Ovary (tissue), 9 donors: ENCODE measurements around the gene AIG1. TPM values are rescaled to one million over a fixed set of nuclear protein-coding genes. Genes with fewer than 3 reads are reported as not detected.

Source experiments
- DNase-seq, 5 donors: peaks; one replicate each; pipeline ENCODE4 v3.0.0-alpha.2; 2019 to 2020
- H3K27ac ChIP-seq, 2 donors: fragments of 200-600 bp; one replicate each; pipeline versions ENCODE4 v1.5.1 to v1.8.0; 2019 to 2022
- H3K27me3 ChIP-seq: fragments of 200-600 bp; one replicate; pipeline ENCODE4 v1.8.0; 2022
- H3K36me3 ChIP-seq: fragments of 200-600 bp; sonication (generic); one replicate; pipeline ENCODE4 v1.5.1; 2019
- H3K4me1 ChIP-seq: one replicate; pipeline ENCODE4 v1.8.1; 2013; ENCODE audit warnings: mild to moderate bottlenecking, moderate library complexity; ENCODE audit not compliant: insufficient read depth
- H3K4me3 ChIP-seq: fragments of 200-600 bp; sonication (generic); one replicate; pipeline ENCODE4 v1.5.1; 2017
- H3K9me3 ChIP-seq, 2 donors: fragments of 200-600 bp in 1 of 2; sonication (generic) in 1 of 2; one replicate each; pipeline versions ENCODE4 v1.5.1 to v1.8.1; 2013 to 2019; ENCODE audit warnings: mild to moderate bottlenecking in 1 of 2, moderate library complexity in 1 of 2
- CTCF ChIP-seq, 3 donors: fragments of 450-650 bp in 2 of 3; fragments of 200-600 bp in 1 of 3; IDR thresholded peaks; one replicate each; pipeline versions ENCODE4 v1.5.1 to v1.8.0; 2016 to 2022; ENCODE audit warnings: antibody characterized with exemption in 3 of 3, mild to moderate bottlenecking in 1 of 3
- EP300 ChIP-seq: sonication (generic); formaldehyde crosslinking; IDR thresholded peaks from one replicate; pipeline ENCODE4 v1.6.1; 2017; ENCODE audit warnings: antibody characterized with exemption
- POLR2A ChIP-seq: fragments of 450-650 bp; IDR thresholded peaks from one replicate; pipeline ENCODE4 v1.6.1; 2017; ENCODE audit warnings: antibody characterized with exemption, mild to moderate bottlenecking, moderate library complexity
- WGBS, 3 donors: extraction: QIAGEN DNeasy Blood & Tissue Kit in 1 of 3; methylation state at CpG; one replicate each; pipeline versions ENCODE4 v1.1.5 to v1.1.7; 2013 to 2017; 5-methylcytosine and 5-hydroxymethylcytosine counted together
- intact Hi-C, 4 donors: fragments of 100-400 bp; cut with DNase I; formaldehyde crosslinking; loops; one replicate each; pipeline versions ENCODE4 v1.11.0 to v1.15.1; 2022 to 2023
- polyA plus RNA-seq, 2 donors: library from polyadenylated mRNA; stranded (reverse); fragments of 200-250 nt in 1 of 2; fragments of 350-450 nt in 1 of 2; fragmentation: Illumina TruSeq in 1 of 2; extraction: RNeasy Lipid Tissue Mini Kit (QIAGEN cat#74804) in 1 of 2; gene quantifications; one replicate each; pipeline ENCODE4 v1.2.3, GENCODE V29; 2013 to 2014
- total RNA-seq, 7 donors: library from RNA; depleted of rRNA in 2 of 7; stranded (reverse); fragments of >200 nt in 2 of 7; fragmentation: NEBNext Ultra II Directional in 3 of 7; extraction: Animal tissue kit (Norgen Biotek cat#: 25700) in 3 of 7; gene quantifications; one replicate each; pipeline versions ENCODE4 v1.1.0 to v1.2.4, GENCODE V29; 2016 to 2023
- donor health status: DM: no; HTN: no; CAD: no; lungs with moderate emphysema.
- donor health status: DM: no; HTN: no; CAD: no.
- donor health status: Bipolar disorder and iron deficiency.
- donor health status: DM: yes; HTN: yes; CAD: no.
- donor health status: DM: no; HTN: no; CAD: no.
- donor health status: DM: yes; HTN: yes; CAD: no.

The AIG1 gene
- total and polyA plus RNA-seq, 9 donors: 27.8 to 91.0 (median 37.3) TPM

- no peak for DNase-seq
- Histone ChIP-seq H3K36me3 (no peaks in the 10 kb centered on the region), H3K27me3 (no peaks in the 10 kb centered on the region), H3K4me3 (no peak overlapping the region), H3K4me1 (no peaks in the 10 kb centered on the region), H3K27ac (no peak overlapping the region), H3K9me3 (no peaks in the 10 kb centered on the region)
- TF ChIP-seq POLR2A (no peak), EP300 (no peak), CTCF (IDR thresholded peaks at IDR 0.05) (no peak)
- WGBS, 3 donors: 90 to 97% (median 91%) methylated on average over 5 of the region's 5 CpGs
- intact Hi-C loops: no loop called here
Measured at GRCh38 chr6:143321491-143322086, 260.9 kb downstream of the AIG1 start.

GRCh38 chr6:143322386-143322785, 261.7 kb downstream of the AIG1 start:
- H3K9me3 ChIP-seq: no peaks in the 10 kb centered on the region
- H3K27ac ChIP-seq: no peak overlapping the region
- intact Hi-C loops: no loop called here
- DNase-seq: no peak
- TF ChIP-seq EP300 (no peak), POLR2A (no peak), CTCF (IDR thresholded peaks at IDR 0.05) (no peak)
- no peaks in the 10 kb centered on the region for H3K27me3 ChIP-seq
- H3K4me3 ChIP-seq: no peak overlapping the region
- no peaks in the 10 kb centered on the region for H3K4me1 ChIP-seq
- WGBS, 3 donors: 16 to 23% (median 22%) methylated on average over 4 of the region's 4 CpGs
- H3K36me3 ChIP-seq: no peaks in the 10 kb centered on the region

- Histone ChIP-seq H3K36me3 (no peaks in the 10 kb centered on the region), H3K27me3 (no peaks in the 10 kb centered on the region), H3K4me1 (no peaks in the 10 kb centered on the region), H3K27ac (no peak overlapping the region), H3K4me3 (no peak overlapping the region), H3K9me3 (no peaks in the 10 kb centered on the region)
- TF ChIP-seq CTCF (IDR thresholded peaks at IDR 0.05) (no peak), POLR2A (no peak), EP300 (no peak)
- intact Hi-C loops: no loop called here
- DNase-seq: no peak
- 82 to 93% (median 91%) methylated on average over 3 of the region's 3 CpGs for WGBS, 3 donors
Measured at GRCh38 chr6:143323729-143324470, 263.2 kb downstream of the AIG1 start.

GRCh38 chr6:143325379-143326140, 264.9 kb downstream of the AIG1 start:
- no peak for TF ChIP-seq POLR2A
- no peak for TF ChIP-seq EP300
- no peak for TF ChIP-seq CTCF (IDR thresholded peaks at IDR 0.05)
- intact Hi-C loops: no loop called here
- no peaks in the 10 kb centered on the region for H3K27me3 ChIP-seq
- no peaks in the 10 kb centered on the region for H3K36me3 ChIP-seq
- no peaks in the 10 kb centered on the region for H3K9me3 ChIP-seq
- 97 to 100% (median 100%) methylated on average over 1 of the region's 1 CpG for WGBS, 3 donors
- no peak overlapping the region for H3K4me3 ChIP-seq
- no peak for DNase-seq
- H3K27ac ChIP-seq: no peak overlapping the region
- no peaks in the 10 kb centered on the region for H3K4me1 ChIP-seq
